Osteoblast (primary cell): ENCODE measurements around the gene TMEM18. TPM values are rescaled to one million over a fixed set of nuclear protein-coding genes. Genes with fewer than 3 reads are reported as not detected.

Experiments used
- DNase-seq: peaks from one replicate; pipeline ENCODE4 v3.0.0; 2011; ENCODE audit warnings: low spot score, mixed read lengths; ENCODE audit not compliant: insufficient read length; ENCODE audit errors: missing footprints
- H2AFZ ChIP-seq: 2 replicates; pipeline ENCODE4 v1.6.0; 2011; ENCODE audit warnings: mild to moderate bottlenecking, low read length
- H3K27ac ChIP-seq: 2 replicates; pipeline ENCODE4 v1.5.1; 2011; ENCODE audit warnings: mild to moderate bottlenecking, low read depth, low read length, moderate library complexity
- H3K27me3 ChIP-seq: 2 replicates; pipeline ENCODE4 v1.6.0; 2012; ENCODE audit warnings: mild to moderate bottlenecking, control low read depth, inconsistent platforms, low read length, moderate library complexity; ENCODE audit not compliant: insufficient read depth
- H3K36me3 ChIP-seq: 2 replicates; pipeline ENCODE4 v1.5.1; 2011; ENCODE audit warnings: mild to moderate bottlenecking, low read length, control low read depth, moderate library complexity; ENCODE audit not compliant: insufficient read depth
- H3K4me1 ChIP-seq: 2 replicates; pipeline ENCODE4 v1.5.1; 2011; ENCODE audit warnings: mild to moderate bottlenecking, low read length, control low read depth, moderate library complexity; ENCODE audit not compliant: insufficient read depth
- H3K4me2 ChIP-seq: 2 replicates; pipeline ENCODE4 v1.6.0; 2011; ENCODE audit warnings: mild to moderate bottlenecking, low read length; ENCODE audit not compliant: insufficient read depth
- H3K4me3 ChIP-seq: fragments of 200-600 bp; sonication (generic); 3 replicates; pipeline ENCODE4 v1.5.1; 2012; ENCODE audit warnings: mild to moderate bottlenecking, low read length, inconsistent platforms; ENCODE audit not compliant: insufficient read depth
- H3K79me2 ChIP-seq: 2 replicates; pipeline ENCODE4 v1.6.0; 2012; ENCODE audit warnings: mild to moderate bottlenecking, low read length, control low read depth, inconsistent platforms; ENCODE audit not compliant: insufficient read depth
- H3K9me3 ChIP-seq: 2 replicates; pipeline ENCODE4 v1.5.1; 2011; ENCODE audit warnings: low read depth, low read length, control low read depth
- H4K20me1 ChIP-seq: 2 replicates; pipeline ENCODE4 v1.6.0; 2012; ENCODE audit warnings: mild to moderate bottlenecking, low read length, control low read depth; ENCODE audit not compliant: insufficient read depth
- CTCF ChIP-seq: IDR thresholded peaks from 2 replicates; pipeline ENCODE4 v1.5.1; 2011; ENCODE audit warnings: mild to moderate bottlenecking, low read depth, low read length, moderate library complexity; ENCODE audit errors: extremely low read depth
- total RNA-seq: library from RNA; depleted of rRNA; stranded (reverse); fragments of >200 nt; gene quantifications from 2 replicates; pipeline ENCODE4 v1.2.3, GENCODE V29; 2012

TMEM18 gene
- total RNA-seq, 1 donor = 15.9 TPM

GRCh38 chr2:720842-721241, 43.6 kb upstream of the TMEM18 start:
- no peak for DNase-seq
- Histone ChIP-seq H3K27ac (no peak overlapping the region), H3K27me3 (peaks cover 7% of the 10 kb centered on the region), H3K9me3 (no peaks in the 10 kb centered on the region), H3K4me3 (no peak overlapping the region), H3K4me2 (no peak overlapping the region), H4K20me1 (no peaks in the 10 kb centered on the region), H2AFZ (no peak overlapping the region), H3K79me2 (no peaks in the 10 kb centered on the region), H3K4me1 (no peaks in the 10 kb centered on the region), H3K36me3 (no peaks in the 10 kb centered on the region)
- TF ChIP-seq CTCF = no peak

GRCh38 chr2:719734-720133, 42.5 kb upstream of the TMEM18 start:
- Histone ChIP-seq H4K20me1 (no peaks in the 10 kb centered on the region), H3K4me2 (no peak overlapping the region), H3K9me3 (no peaks in the 10 kb centered on the region), H3K4me1 (no peaks in the 10 kb centered on the region), H3K27me3 (peaks cover 7% of the 10 kb centered on the region), H3K27ac (no peak overlapping the region), H3K36me3 (no peaks in the 10 kb centered on the region), H2AFZ (no peak overlapping the region), H3K79me2 (no peaks in the 10 kb centered on the region), H3K4me3 (no peak overlapping the region)
- no peak for TF ChIP-seq CTCF
- DNase-seq = no peak

DNA sequence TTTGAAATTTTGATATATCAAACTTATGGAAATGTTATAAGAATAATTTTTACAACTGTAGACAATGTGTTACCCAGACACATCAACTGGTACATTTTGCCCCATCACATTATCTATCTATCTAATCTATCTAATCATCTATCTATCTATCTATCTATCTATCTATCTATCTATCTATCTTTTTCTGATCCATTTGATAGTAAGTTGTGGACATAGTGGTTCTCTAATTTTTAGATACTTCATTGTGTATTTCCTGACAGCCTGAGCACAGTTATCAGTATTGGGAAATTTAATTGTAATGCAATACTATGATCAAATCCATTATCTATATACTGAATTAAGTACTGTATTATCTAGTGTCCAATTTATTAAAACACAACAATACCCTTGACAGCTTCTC, 42.0 kb upstream of the TMEM18 start:
- Histone ChIP-seq H3K4me3 (no peak overlapping the region), H3K79me2 (no peaks in the 10 kb centered on the region), H4K20me1 (no peaks in the 10 kb centered on the region), H3K4me2 (no peak overlapping the region), H3K27ac (no peak overlapping the region), H3K4me1 (no peaks in the 10 kb centered on the region), H3K9me3 (no peaks in the 10 kb centered on the region), H3K27me3 (peaks cover 3% of the 10 kb centered on the region), H2AFZ (no peak overlapping the region), H3K36me3 (no peaks in the 10 kb centered on the region)
- no peak for TF ChIP-seq CTCF
- DNase-seq = no peak

- H3K4me3 ChIP-seq = no peak overlapping the region
- no peak overlapping the region for H3K4me2 ChIP-seq
- no peak overlapping the region for H3K27ac ChIP-seq
- H4K20me1 ChIP-seq = no peaks in the 10 kb centered on the region
- no peak for TF ChIP-seq CTCF
- H3K27me3 ChIP-seq = no peaks in the 10 kb centered on the region
- no peak for DNase-seq
- no peaks in the 10 kb centered on the region for H3K9me3 ChIP-seq
- H3K4me1 ChIP-seq = no peaks in the 10 kb centered on the region
- H3K79me2 ChIP-seq = no peaks in the 10 kb centered on the region
- H2AFZ ChIP-seq = no peak overlapping the region
- no peaks in the 10 kb centered on the region for H3K36me3 ChIP-seq
Observed at GRCh38 chr2:717661-718060, 40.5 kb upstream of the TMEM18 start.
